HEK293T (cell line): ENCODE results near the gene PTPRD.

ENCODE experiments used
- LEF1 ChIP-seq: fragments of 450-650 bp; IDR thresholded peaks from 2 replicates; pipeline ENCODE4 v1.6.1; 2017; ENCODE audit warnings: mild to moderate bottlenecking, borderline replicate concordance
- SP1 ChIP-seq: fragments of 450-650 bp; IDR thresholded peaks from 2 replicates; pipeline ENCODE4 v1.6.1; 2017
- TF ChIP-seq, protein P1 (sequence below): fragments of 450-650 bp; IDR thresholded peaks from 2 replicates; pipeline ENCODE4 v1.6.1; 2016

DNA sequence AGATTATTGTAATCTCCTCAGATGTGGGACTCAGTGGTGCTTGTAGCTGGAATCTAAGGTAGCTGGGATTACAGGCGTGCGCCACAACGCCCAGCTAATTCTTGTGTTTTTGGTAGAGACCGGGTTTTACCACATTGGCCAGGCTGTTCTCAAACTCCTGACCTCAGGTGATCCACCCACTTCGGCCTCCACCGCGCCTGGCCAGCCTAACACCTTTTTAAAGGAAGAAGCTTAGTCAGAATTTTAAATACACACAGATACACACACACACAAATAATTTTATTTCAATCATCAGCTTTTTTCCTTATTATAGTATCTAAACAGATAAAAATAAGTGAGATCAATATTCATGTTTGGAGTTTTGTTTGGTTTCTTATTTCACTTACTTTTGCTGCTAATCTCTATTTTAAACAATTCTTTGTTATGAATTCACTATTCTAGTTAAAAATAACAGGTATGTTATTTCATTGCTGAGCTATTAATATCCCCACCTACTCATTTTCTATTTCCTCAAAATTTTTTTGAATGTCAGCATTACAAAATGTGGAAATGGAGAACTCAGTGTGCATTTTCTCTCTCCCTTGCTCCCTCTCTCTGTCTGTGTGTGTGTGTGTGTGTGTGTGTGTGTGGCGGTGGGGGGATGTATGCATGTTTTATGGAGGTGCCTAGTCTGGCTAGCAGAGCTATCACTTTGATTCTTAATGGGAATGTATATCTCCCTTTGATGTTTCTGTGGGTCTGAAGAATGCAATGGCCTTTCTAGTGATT lies 1852.6 kb downstream of the PTPRD start:
- TF ChIP-seq, protein P1, sequence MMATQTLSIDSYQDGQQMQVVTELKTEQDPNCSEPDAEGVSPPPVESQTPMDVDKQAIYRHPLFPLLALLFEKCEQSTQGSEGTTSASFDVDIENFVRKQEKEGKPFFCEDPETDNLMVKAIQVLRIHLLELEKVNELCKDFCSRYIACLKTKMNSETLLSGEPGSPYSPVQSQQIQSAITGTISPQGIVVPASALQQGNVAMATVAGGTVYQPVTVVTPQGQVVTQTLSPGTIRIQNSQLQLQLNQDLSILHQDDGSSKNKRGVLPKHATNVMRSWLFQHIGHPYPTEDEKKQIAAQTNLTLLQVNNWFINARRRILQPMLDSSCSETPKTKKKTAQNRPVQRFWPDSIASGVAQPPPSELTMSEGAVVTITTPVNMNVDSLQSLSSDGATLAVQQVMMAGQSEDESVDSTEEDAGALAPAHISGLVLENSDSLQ, result no peak
- TF ChIP-seq LEF1 (no peak), SP1 (no peak)
